CD8-positive, alpha-beta memory T cell (primary cell): ENCODE data around the gene MYO15A. TPM values are rescaled to one million over a fixed set of nuclear protein-coding genes. Genes with fewer than 3 reads are reported as not detected.

Experiments
- CTCF ChIA-PET: fragments of 350-600 bp; sonication (Branson Sonifier 250); formaldehyde crosslinking; loops from one replicate; lab custom pipeline; 2021; ENCODE audit warnings: antibody characterized with exemption; lab: Charles Lee
- POLR2A ChIA-PET: fragments of 350-600 bp; sonication (Branson Sonifier 250); formaldehyde crosslinking; loops from one replicate; lab custom pipeline; 2021; ENCODE audit warnings: antibody characterized with exemption; lab: Charles Lee
- DNase-seq, 5 donors: peaks; one replicate each; pipeline versions ENCODE4 v3.0.0 to v3.0.0-alpha.2; 2020 to 2022; ENCODE audit warnings: mixed read lengths in 1 of 5
- H3K27ac ChIP-seq: one replicate; pipeline ENCODE4 v1.7.0; 2013; ENCODE audit warnings: low read depth, mild to moderate bottlenecking, low read length, moderate library complexity
- H3K27me3 ChIP-seq: 2 replicates; pipeline ENCODE4 v1.7.0; 2013; ENCODE audit warnings: low read length, mild to moderate bottlenecking; ENCODE audit not compliant: insufficient read depth, poor library complexity, severe bottlenecking
- H3K36me3 ChIP-seq: 2 replicates; pipeline ENCODE4 v1.7.0; 2013; ENCODE audit warnings: mild to moderate bottlenecking, low read length, moderate library complexity; ENCODE audit not compliant: insufficient read depth
- H3K4me1 ChIP-seq: 2 replicates; pipeline ENCODE4 v1.7.0; 2013; ENCODE audit warnings: mild to moderate bottlenecking, low read length, moderate library complexity; ENCODE audit not compliant: insufficient read depth
- H3K4me3 ChIP-seq: 2 replicates; pipeline ENCODE4 v1.7.0; 2013; ENCODE audit warnings: mild to moderate bottlenecking, low read length
- H3K9me3 ChIP-seq: 2 replicates; pipeline ENCODE4 v1.7.0; 2013; ENCODE audit warnings: mild to moderate bottlenecking, low read length
- H3K27ac Mint-ChIP-seq, 8 donors: one replicate each; pipeline ENCODE4 v1.8.0; 2020 to 2021; ENCODE audit warnings: mixed read lengths in 8 of 8, mild to moderate bottlenecking in 6 of 8, inconsistent platforms in 3 of 8, moderate library complexity in 3 of 8
- H3K27me3 Mint-ChIP-seq, 2 donors: one replicate each; pipeline ENCODE4 v1.8.0; 2020 to 2021; ENCODE audit warnings: mixed read lengths in 2 of 2, mild to moderate bottlenecking in 1 of 2, moderate library complexity in 1 of 2
- H3K36me3 Mint-ChIP-seq, 3 donors: one replicate each; pipeline ENCODE4 v1.8.0; 2020 to 2021; ENCODE audit warnings: mixed read lengths in 3 of 3, inconsistent platforms in 1 of 3, mild to moderate bottlenecking in 1 of 3
- H3K4me1 Mint-ChIP-seq, 3 donors: one replicate each; pipeline ENCODE4 v1.8.0; 2020 to 2021; ENCODE audit warnings: mixed read lengths in 3 of 3, inconsistent platforms in 1 of 3, mild to moderate bottlenecking in 1 of 3
- H3K4me3 Mint-ChIP-seq, 7 donors: one replicate each; pipeline ENCODE4 v1.8.0; 2020 to 2021; ENCODE audit warnings: mixed read lengths in 7 of 7, mild to moderate bottlenecking in 6 of 7, moderate library complexity in 4 of 7, inconsistent platforms in 2 of 7
- H3K9me3 Mint-ChIP-seq, 5 donors: one replicate each; pipeline ENCODE4 v1.8.0; 2020 to 2022; ENCODE audit warnings: mixed read lengths in 5 of 5, mild to moderate bottlenecking in 3 of 5, moderate library complexity in 2 of 5, inconsistent platforms in 1 of 5
- polyA plus RNA-seq: library from polyadenylated mRNA; unstranded; fragments of 300-500 nt; fragmentation: Illumina TruSeq; gene quantifications from one replicate; pipeline ENCODE4 v1.2.3, GENCODE V29; 2021
- total RNA-seq, 2 experiments: library from RNA; stranded (reverse); gene quantifications; one replicate each; pipeline ENCODE4 v1.2.3, GENCODE V29; 2021

Gene MYO15A
- total and polyA plus RNA-seq, 3 experiments from 2014 or later: 0.31 to 0.54 (median 0.35) TPM

- H3K4me1 ChIP-seq: no peaks in the 10 kb centered on the region
- no peak overlapping the region for H3K27ac ChIP-seq
- ChIA-PET POLR2A (no interaction called here), CTCF (no interaction called here)
- H3K9me3 ChIP-seq: no peaks in the 10 kb centered on the region
- Mint-ChIP-seq H3K4me3 (no peak overlapping the region), H3K4me1 (no peaks in the 10 kb centered on the region), H3K27ac (no peak overlapping the region), H3K36me3 (no peaks in the 10 kb centered on the region), H3K9me3 (no peaks in the 10 kb centered on the region), H3K27me3 (no peaks in the 10 kb centered on the region)
- no peaks in the 10 kb centered on the region for H3K27me3 ChIP-seq
- H3K36me3 ChIP-seq: no peaks in the 10 kb centered on the region
- DNase-seq: no peak
- no peak overlapping the region for H3K4me3 ChIP-seq
Measured at GRCh38 chr17:18129041-18129502, 20.5 kb downstream of the MYO15A start.

DNA sequence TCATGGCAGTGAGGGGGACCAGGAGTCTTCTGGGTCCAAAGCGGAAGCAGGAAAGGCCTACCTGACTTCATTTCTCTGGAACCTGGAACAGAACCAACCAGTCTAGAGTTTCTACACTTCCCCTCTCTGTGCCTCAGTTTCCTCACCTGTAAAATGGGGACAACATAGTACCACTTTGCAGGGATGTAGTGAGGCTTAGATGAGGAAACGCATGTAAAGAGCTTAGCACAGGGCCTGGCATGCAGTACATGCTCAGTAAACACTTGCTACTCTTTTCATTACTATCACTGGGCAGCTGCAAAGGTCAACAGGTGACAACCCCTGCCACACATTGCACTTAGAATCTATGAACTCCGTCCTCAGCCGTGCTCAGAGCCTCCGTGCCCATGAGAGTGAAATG, 24.2 kb downstream of the MYO15A start:
- no peaks in the 10 kb centered on the region for H3K36me3 ChIP-seq
- H3K27me3 Mint-ChIP-seq: no peaks in the 10 kb centered on the region
- H3K27ac ChIP-seq: no peak overlapping the region
- no peaks in the 10 kb centered on the region for H3K9me3 ChIP-seq
- POLR2A ChIA-PET: no interaction called here
- H3K9me3 Mint-ChIP-seq: no peaks in the 10 kb centered on the region
- H3K4me3 ChIP-seq: no peak overlapping the region
- H3K4me3 Mint-ChIP-seq: no peak overlapping the region
- H3K27ac Mint-ChIP-seq: no peak overlapping the region
- CTCF ChIA-PET: no interaction called here
- no peaks in the 10 kb centered on the region for H3K36me3 Mint-ChIP-seq
- H3K27me3 ChIP-seq: no peaks in the 10 kb centered on the region
- no peaks in the 10 kb centered on the region for H3K4me1 Mint-ChIP-seq
- no peaks in the 10 kb centered on the region for H3K4me1 ChIP-seq
- no peak for DNase-seq

DNA sequence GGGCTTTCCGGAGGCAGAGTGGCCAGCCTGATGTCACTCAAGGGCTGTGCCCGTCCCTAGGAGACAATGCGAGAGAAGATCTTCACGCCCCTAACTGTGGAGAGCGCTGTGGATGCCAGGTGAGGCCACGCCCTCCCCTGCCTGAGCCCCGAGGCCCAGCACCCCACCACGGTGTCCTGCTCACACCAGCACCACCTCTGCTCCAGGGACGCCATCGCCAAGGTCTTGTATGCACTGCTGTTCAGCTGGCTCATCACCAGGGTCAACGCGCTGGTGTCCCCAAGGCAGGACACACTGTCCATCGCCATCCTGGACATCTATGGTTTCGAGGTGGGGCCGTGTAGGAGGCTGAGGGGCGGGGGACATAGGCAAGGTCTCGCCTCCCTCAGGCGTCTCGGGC, 27.8 kb downstream of the MYO15A start:
- no peak overlapping the region for H3K27ac Mint-ChIP-seq
- no peaks in the 10 kb centered on the region for H3K27me3 Mint-ChIP-seq
- H3K27me3 ChIP-seq: no peaks in the 10 kb centered on the region
- H3K27ac ChIP-seq: no peak overlapping the region
- POLR2A ChIA-PET: no interaction called here
- CTCF ChIA-PET: no interaction called here
- H3K4me1 Mint-ChIP-seq: peaks cover 4 to 6% (median 4%) of the 10 kb centered on the region in 3 donors
- no peak overlapping the region for H3K4me3 Mint-ChIP-seq
- no peaks in the 10 kb centered on the region for H3K9me3 Mint-ChIP-seq
- no peak for DNase-seq
- H3K4me1 ChIP-seq: peaks cover 4% of the 10 kb centered on the region
- no peaks in the 10 kb centered on the region for H3K36me3 ChIP-seq
- H3K9me3 ChIP-seq: no peaks in the 10 kb centered on the region
- no peaks in the 10 kb centered on the region for H3K36me3 Mint-ChIP-seq
- no peak overlapping the region for H3K4me3 ChIP-seq

- Mint-ChIP-seq H3K4me3 (no peak overlapping the region), H3K27ac (no peak overlapping the region), H3K36me3 (no peaks in the 10 kb centered on the region), H3K27me3 (no peaks in the 10 kb centered on the region), H3K4me1 (peaks cover 4 to 7% (median 6%) of the 10 kb centered on the region in 3 donors), H3K9me3 (no peaks in the 10 kb centered on the region)
- peaks cover 4% of the 10 kb centered on the region for H3K4me1 ChIP-seq
- H3K4me3 ChIP-seq: no peak overlapping the region
- no peak for DNase-seq
- ChIA-PET POLR2A (no interaction called here), CTCF (interaction anchor here (1.4 kb wide), 1 partner anchor 8 kb away, joined by 3 read pairs; no protein-coding TSS in a partner anchor)
- H3K36me3 ChIP-seq: no peaks in the 10 kb centered on the region
- no peaks in the 10 kb centered on the region for H3K27me3 ChIP-seq
- no peak overlapping the region for H3K27ac ChIP-seq
- H3K9me3 ChIP-seq: no peaks in the 10 kb centered on the region
Measured at GRCh38 chr17:18138065-18138749, 29.7 kb downstream of the MYO15A start.

DNA sequence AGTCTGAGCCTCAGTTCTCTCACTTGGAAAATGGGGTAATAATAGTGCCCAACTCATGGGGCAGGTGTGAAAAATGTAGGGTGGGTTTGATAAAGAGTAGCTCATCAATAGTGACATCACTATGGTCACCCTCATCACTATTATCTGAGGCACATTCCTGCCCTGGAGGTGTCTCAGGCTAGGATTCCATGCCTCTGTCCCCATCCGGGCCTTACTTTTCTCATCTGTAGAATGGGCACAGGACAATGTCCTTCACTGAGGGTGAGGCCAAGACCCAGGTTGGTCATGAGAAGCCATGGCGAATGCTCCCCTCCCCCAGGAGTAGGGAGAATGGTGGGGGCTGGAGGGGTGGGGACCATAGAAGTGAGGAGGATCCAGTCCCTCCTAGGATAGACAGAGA, 30.5 kb downstream of the MYO15A start:
- no peaks in the 10 kb centered on the region for H3K9me3 ChIP-seq
- no peaks in the 10 kb centered on the region for H3K27me3 Mint-ChIP-seq
- DNase-seq: no peak
- H3K4me3 Mint-ChIP-seq: no peak overlapping the region
- peaks cover 4% of the 10 kb centered on the region for H3K4me1 ChIP-seq
- POLR2A ChIA-PET: no interaction called here
- H3K27me3 ChIP-seq: no peaks in the 10 kb centered on the region
- no peak overlapping the region for H3K4me3 ChIP-seq
- no peaks in the 10 kb centered on the region for H3K36me3 ChIP-seq
- CTCF ChIA-PET: interaction anchor here (1.2 kb wide), 1 partner anchor 46 kb away, joined by 3 read pairs; no protein-coding TSS in a partner anchor
- H3K36me3 Mint-ChIP-seq: no peaks in the 10 kb centered on the region
- no peaks in the 10 kb centered on the region for H3K9me3 Mint-ChIP-seq
- peak overlapping the region in 1 of 8 donors; percentile 46 for H3K27ac Mint-ChIP-seq
- H3K27ac ChIP-seq: no peak overlapping the region
- peaks cover 4 to 7% (median 6%) of the 10 kb centered on the region in 3 donors for H3K4me1 Mint-ChIP-seq

DNA sequence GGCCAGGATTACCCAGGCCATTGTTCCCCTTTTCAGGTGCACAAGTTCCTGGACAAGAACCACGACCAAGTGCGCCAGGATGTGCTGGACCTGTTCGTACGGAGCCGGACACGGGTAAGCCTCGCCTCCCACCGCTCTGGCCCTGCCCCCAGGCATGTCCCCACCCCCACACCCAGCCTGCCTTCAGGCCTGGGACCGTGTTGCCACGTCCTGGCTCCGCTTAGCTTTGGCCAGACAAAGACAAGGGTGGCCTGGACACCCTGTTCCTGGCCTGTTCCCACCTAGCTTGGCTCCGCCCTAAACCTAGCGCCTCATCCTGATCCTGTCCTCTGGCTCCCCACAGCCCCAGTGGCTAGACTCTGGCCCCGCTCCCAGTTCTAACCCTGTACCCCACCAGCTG, 30.9 kb downstream of the MYO15A start:
- Mint-ChIP-seq H3K36me3 (no peaks in the 10 kb centered on the region), H3K9me3 (no peaks in the 10 kb centered on the region), H3K27ac (no peak overlapping the region), H3K27me3 (no peaks in the 10 kb centered on the region), H3K4me3 (no peak overlapping the region), H3K4me1 (peaks cover 4 to 7% (median 6%) of the 10 kb centered on the region in 3 donors)
- DNase-seq: no peak
- no peaks in the 10 kb centered on the region for H3K9me3 ChIP-seq
- H3K4me1 ChIP-seq: peaks cover 4% of the 10 kb centered on the region
- ChIA-PET CTCF (interaction anchor here (1.2 kb wide), 1 partner anchor 45 kb away, joined by 3 read pairs; no protein-coding TSS in a partner anchor), POLR2A (no interaction called here)
- H3K36me3 ChIP-seq: no peaks in the 10 kb centered on the region
- no peak overlapping the region for H3K4me3 ChIP-seq
- no peaks in the 10 kb centered on the region for H3K27me3 ChIP-seq
- no peak overlapping the region for H3K27ac ChIP-seq

DNA sequence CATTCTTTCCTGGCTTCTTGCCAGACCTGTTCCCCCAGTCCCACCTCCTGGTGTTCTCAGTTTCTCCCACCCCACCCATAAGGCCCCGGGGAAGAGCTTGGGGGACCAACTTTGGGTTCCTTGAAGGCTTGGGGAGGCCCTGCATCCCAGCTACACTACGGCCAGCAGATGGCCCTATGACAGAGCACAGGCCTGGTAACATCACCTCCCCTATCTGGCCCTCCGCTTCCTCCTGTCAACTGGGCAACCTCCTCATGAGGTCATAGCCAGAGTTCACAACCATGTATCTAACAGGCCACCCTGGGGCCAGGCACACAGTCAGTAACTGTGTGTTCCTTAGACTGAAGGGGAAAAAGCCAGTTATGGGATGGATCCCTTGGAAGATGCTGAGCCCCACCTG, 31.4 kb downstream of the MYO15A start:
- POLR2A ChIA-PET: no interaction called here
- Mint-ChIP-seq H3K9me3 (no peaks in the 10 kb centered on the region), H3K4me1 (peaks cover 4 to 7% (median 6%) of the 10 kb centered on the region in 3 donors), H3K36me3 (no peaks in the 10 kb centered on the region), H3K4me3 (no peak overlapping the region), H3K27me3 (no peaks in the 10 kb centered on the region), H3K27ac (no peak overlapping the region)
- Histone ChIP-seq H3K4me3 (no peak overlapping the region), H3K4me1 (peaks cover 4% of the 10 kb centered on the region), H3K27me3 (no peaks in the 10 kb centered on the region), H3K27ac (no peak overlapping the region), H3K9me3 (no peaks in the 10 kb centered on the region), H3K36me3 (no peaks in the 10 kb centered on the region)
- CTCF ChIA-PET: interaction anchor here (1.2 kb wide), 1 partner anchor 45 kb away, joined by 3 read pairs; no protein-coding TSS in a partner anchor
- DNase-seq: no peak

GRCh38 chr17:18140648-18141047, 32.1 kb downstream of the MYO15A start:
- DNase-seq: no peak
- Histone ChIP-seq H3K9me3 (no peaks in the 10 kb centered on the region), H3K36me3 (no peaks in the 10 kb centered on the region), H3K4me3 (no peak overlapping the region), H3K27ac (no peak overlapping the region), H3K4me1 (peaks cover 4% of the 10 kb centered on the region), H3K27me3 (no peaks in the 10 kb centered on the region)
- peaks cover 4 to 7% (median 6%) of the 10 kb centered on the region in 3 donors for H3K4me1 Mint-ChIP-seq
- POLR2A ChIA-PET: no interaction called here
- H3K27me3 Mint-ChIP-seq: no peaks in the 10 kb centered on the region
- CTCF ChIA-PET: interaction anchor here (1.3 kb wide), 1 partner anchor 9 kb away, joined by 4 read pairs; no protein-coding TSS in a partner anchor
- H3K27ac Mint-ChIP-seq: no peak overlapping the region
- H3K9me3 Mint-ChIP-seq: no peaks in the 10 kb centered on the region
- H3K36me3 Mint-ChIP-seq: no peaks in the 10 kb centered on the region
- H3K4me3 Mint-ChIP-seq: no peak overlapping the region
